ENCODE data around the gene KRT71.

The KRT71 gene

DNA sequence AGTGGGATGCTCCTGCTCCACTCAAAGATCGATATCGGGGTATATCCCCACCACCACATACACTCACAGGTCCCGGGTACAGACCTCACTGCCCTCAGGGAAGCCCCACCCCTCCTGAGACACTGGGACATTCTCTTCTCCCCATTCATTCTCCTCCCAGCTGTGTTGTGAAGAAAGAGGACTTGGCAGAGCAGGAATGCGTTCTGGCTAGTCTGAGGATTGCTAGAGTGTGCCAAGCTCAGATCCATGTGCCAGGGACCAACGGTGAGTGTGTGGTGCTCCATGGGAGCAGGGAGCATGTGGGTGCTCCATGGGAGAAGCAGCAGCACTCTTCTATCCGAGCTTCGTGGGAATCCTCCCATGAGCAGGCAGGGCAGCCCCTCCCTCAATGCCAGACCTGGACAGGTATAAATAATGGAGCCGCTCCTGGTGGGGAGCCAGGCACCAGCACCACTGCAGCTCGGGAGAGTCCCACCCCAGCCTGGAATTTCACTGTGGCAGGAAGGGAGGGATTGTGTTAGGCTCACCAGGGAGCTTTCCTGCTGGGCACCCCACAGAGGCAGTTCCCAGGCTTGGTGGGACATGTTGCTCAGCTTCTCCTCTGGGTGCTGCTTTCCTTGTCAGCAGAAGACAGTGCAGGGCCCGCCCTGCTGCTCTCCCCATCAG lies 30.5 kb downstream of the KRT71 start:
- no peak for DNase-seq (ENCODE audit: low read depth, low spot score)
- Histone ChIP-seq H3K9me3 (ENCODE audit: control insufficient read depth, insufficient read depth, low read length) (no peaks in the 10 kb centered on the region), H3K4me1 (ENCODE audit: control insufficient read depth, insufficient read depth, low read length) (peaks cover 2% of the 10 kb centered on the region; the same call in 1 of the 2 replicates), H3K4me3 (ENCODE audit: low read length) (no peak overlapping the region), H3K36me3 (ENCODE audit: control insufficient read depth, insufficient read depth, low read length) (no peaks in the 10 kb centered on the region), H3K27me3 (ENCODE audit: control insufficient read depth, insufficient read depth, low read length) (no peaks in the 10 kb centered on the region), H3K27ac (ENCODE audit: low read length) (no peak overlapping the region)
- no CpG with 5 or more reads among the region's 10 CpGs for WGBS (ENCODE audit: insufficient coverage, insufficient read length)

DNA sequence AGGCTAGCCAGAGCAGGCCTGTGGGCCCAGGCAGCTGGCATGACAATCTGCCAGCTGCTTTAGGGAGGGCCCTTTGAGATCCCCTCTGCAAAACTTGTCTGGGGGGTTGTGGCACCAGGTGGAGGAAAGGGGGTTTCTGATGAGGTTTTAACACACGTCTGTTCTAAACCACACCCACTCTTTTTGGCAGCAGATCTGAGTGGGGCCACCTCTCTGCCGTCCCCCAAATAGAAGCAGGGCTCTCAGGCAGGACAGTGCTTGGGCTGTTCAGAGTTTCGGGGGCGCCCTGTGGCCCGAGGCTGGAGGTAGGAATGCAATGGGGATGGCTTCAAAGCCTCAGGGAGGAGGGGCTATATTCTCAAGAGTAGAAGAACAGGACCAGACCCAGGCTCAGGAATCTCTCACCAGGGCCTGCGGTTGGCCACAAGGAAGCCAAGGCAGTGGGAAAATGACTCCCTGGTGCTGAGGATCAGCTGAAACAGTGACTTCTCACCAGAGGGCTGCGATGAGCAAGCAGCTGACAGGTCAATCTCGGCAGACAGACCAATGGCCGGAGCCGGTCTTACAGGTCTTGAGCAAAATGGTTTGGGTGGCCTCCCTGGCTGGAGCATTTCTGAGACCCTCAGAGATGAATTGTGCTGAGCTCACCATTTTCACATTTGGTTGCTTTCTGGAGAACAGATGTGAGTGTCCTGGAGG lies 31.2 kb downstream of the KRT71 start:
- Histone ChIP-seq H3K36me3 (ENCODE audit: control insufficient read depth, insufficient read depth, low read length) (no peaks in the 10 kb centered on the region), H3K9me3 (ENCODE audit: control insufficient read depth, insufficient read depth, low read length) (no peaks in the 10 kb centered on the region), H3K27ac (ENCODE audit: low read length) (no peak overlapping the region), H3K27me3 (ENCODE audit: control insufficient read depth, insufficient read depth, low read length) (no peaks in the 10 kb centered on the region), H3K4me3 (ENCODE audit: low read length) (no peak overlapping the region), H3K4me1 (ENCODE audit: control insufficient read depth, insufficient read depth, low read length) (peaks cover 2% of the 10 kb centered on the region; the same call in 1 of the 2 replicates)
- no CpG with 5 or more reads among the region's 10 CpGs for WGBS (ENCODE audit: insufficient coverage, insufficient read length)
- no peak for DNase-seq (ENCODE audit: low read depth, low spot score)

DNA sequence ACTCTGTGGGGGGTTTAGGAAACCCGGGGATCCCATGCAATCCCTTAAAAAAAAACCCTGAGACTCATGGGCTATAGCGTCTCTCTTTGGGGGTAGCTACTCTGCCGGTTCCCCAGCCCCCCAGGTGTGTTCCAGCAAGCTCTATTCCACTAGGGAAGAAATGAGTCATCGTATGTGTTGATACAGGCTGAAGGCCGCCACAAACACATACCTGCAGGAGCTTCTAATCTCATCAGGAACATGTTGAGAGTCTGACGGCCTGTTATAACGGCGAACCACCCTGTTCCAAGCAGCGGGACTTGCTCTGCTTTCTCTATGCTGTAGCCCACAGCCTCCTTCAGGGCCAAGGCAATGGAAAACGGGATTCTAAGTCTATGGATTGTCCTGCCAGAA lies 31.8 kb downstream of the KRT71 start:
- H3K4me1 ChIP-seq (ENCODE audit: control insufficient read depth, insufficient read depth, low read length), result peaks cover 2% of the 10 kb centered on the region; the same call in 1 of the 2 replicates
- no peaks in the 10 kb centered on the region for H3K9me3 ChIP-seq (ENCODE audit: control insufficient read depth, insufficient read depth, low read length)
- no peaks in the 10 kb centered on the region for H3K36me3 ChIP-seq (ENCODE audit: control insufficient read depth, insufficient read depth, low read length)
- H3K4me3 ChIP-seq (ENCODE audit: low read length), result no peak overlapping the region
- no peaks in the 10 kb centered on the region for H3K27me3 ChIP-seq (ENCODE audit: control insufficient read depth, insufficient read depth, low read length)
- no peak for DNase-seq (ENCODE audit: low read depth, low spot score)
- no CpG with 5 or more reads among the region's 10 CpGs for WGBS (ENCODE audit: insufficient coverage, insufficient read length)
- no peak overlapping the region for H3K27ac ChIP-seq (ENCODE audit: low read length)

DNA sequence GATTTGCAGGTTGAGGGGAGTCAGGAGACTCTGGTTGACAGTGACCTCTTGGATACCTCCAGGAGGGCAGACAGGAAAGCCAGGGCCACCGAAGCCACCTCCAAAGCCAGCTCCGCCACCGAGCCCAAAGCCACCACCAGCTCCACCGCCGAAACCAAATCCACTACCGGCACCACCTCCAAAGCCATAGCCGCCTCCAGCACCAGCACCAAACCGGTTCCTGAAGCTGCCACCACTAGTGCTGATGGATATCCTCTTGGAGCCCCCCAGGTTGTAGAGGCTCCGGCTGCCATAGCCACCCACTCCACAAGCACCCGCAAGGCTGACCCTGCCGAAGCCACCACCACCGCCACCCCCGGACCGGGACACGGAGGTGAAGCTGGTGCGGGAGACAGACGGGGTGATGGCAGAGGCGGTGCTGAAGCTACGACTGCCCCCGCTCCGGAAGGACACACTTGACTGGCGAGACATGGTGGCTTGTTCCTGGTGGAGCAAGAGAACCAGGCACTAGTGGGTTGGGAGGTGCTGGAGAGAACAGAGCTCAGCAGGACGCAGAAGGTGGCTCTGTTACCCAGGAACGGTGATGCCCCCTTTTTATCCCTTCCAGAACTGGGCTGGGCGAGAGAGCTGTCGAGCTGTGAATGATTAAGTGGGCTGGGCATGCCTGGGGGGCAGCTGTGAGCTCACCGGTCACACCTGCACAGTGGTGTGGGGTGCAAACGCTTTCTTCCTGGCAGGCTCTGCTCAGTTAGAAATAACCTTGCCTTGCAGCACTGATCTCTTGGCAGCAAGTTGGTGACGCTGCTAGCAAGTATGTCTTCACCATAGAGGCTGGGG lies 32.9 kb downstream of the KRT71 start, which contains the start of gene KRT5:
TSS of gene KRT5 (minus strand) at position 569 of the 837 bp plus-strand sequence. CDS start at position 471, 98 bp downstream.
- no peak within 1 kb of the TSS for H3K27ac ChIP-seq (ENCODE audit: low read length)
- no peak for DNase-seq (ENCODE audit: low read depth, low spot score)
- no peak within 1 kb of the TSS for H3K4me3 ChIP-seq (ENCODE audit: low read length)
- H3K4me1 ChIP-seq (ENCODE audit: control insufficient read depth, insufficient read depth, low read length), result peaks cover 2% of the 10 kb centered on the region; the same call in 1 of the 2 replicates
- no peaks in the 10 kb centered on the region for H3K9me3 ChIP-seq (ENCODE audit: control insufficient read depth, insufficient read depth, low read length)
- H3K27me3 ChIP-seq (ENCODE audit: control insufficient read depth, insufficient read depth, low read length), result no peaks in the 10 kb centered on the region
- H3K36me3 ChIP-seq (ENCODE audit: control insufficient read depth, insufficient read depth, low read length), result no peaks in the 10 kb centered on the region
- no CpG with 5 or more reads among the region's 29 CpGs for WGBS (ENCODE audit: insufficient coverage, insufficient read length)

- no peaks in the 10 kb centered on the region for H3K27me3 ChIP-seq (ENCODE audit: control insufficient read depth, insufficient read depth, low read length)
- no peaks in the 10 kb centered on the region for H3K36me3 ChIP-seq (ENCODE audit: control insufficient read depth, insufficient read depth, low read length)
- no peak for DNase-seq (ENCODE audit: low read depth, low spot score)
- H3K4me3 ChIP-seq (ENCODE audit: low read length), result no peak overlapping the region
- no peaks in the 10 kb centered on the region for H3K9me3 ChIP-seq (ENCODE audit: control insufficient read depth, insufficient read depth, low read length)
- H3K4me1 ChIP-seq (ENCODE audit: control insufficient read depth, insufficient read depth, low read length), result peaks cover 2% of the 10 kb centered on the region; the same call in 1 of the 2 replicates
- no peak overlapping the region for H3K27ac ChIP-seq (ENCODE audit: low read length)
- WGBS (ENCODE audit: insufficient coverage, insufficient read length), result no CpG with 5 or more reads among the region's 3 CpGs
These were observed 33.6 kb downstream of the KRT71 start for GRCh38 chr12:52519387-52519703.

- no CpG with 5 or more reads among the region's 8 CpGs for WGBS (ENCODE audit: insufficient coverage, insufficient read length)
- no peaks in the 10 kb centered on the region for H3K36me3 ChIP-seq (ENCODE audit: control insufficient read depth, insufficient read depth, low read length)
- H3K4me3 ChIP-seq (ENCODE audit: low read length), result no peak overlapping the region
These were observed 34.2 kb downstream of the KRT71 start for GRCh38 chr12:52518574-52519386.

GRCh38 chr12:52517888-52518287 lies 35.1 kb downstream of the KRT71 start:
- no peaks in the 10 kb centered on the region for H3K27me3 ChIP-seq (ENCODE audit: control insufficient read depth, insufficient read depth, low read length)
- H3K27ac ChIP-seq (ENCODE audit: low read length), result no peak overlapping the region
- no peaks in the 10 kb centered on the region for H3K9me3 ChIP-seq (ENCODE audit: control insufficient read depth, insufficient read depth, low read length)
- H3K4me3 ChIP-seq (ENCODE audit: low read length), result no peak overlapping the region
- no peaks in the 10 kb centered on the region for H3K36me3 ChIP-seq (ENCODE audit: control insufficient read depth, insufficient read depth, low read length)
- WGBS (ENCODE audit: insufficient coverage, insufficient read length), result no CpG with 5 or more reads among the region's 5 CpGs
- no peak for DNase-seq (ENCODE audit: low read depth, low spot score)
- H3K4me1 ChIP-seq (ENCODE audit: control insufficient read depth, insufficient read depth, low read length), result peaks cover 2% of the 10 kb centered on the region; the same call in 1 of the 2 replicates

More at GRCh38 chr12:52518574-52519386, 34.2 kb downstream of the KRT71 start:
- Histone ChIP-seq H3K9me3 (ENCODE audit: control insufficient read depth, insufficient read depth, low read length) (no peaks in the 10 kb centered on the region), H3K27me3 (ENCODE audit: control insufficient read depth, insufficient read depth, low read length) (no peaks in the 10 kb centered on the region), H3K27ac (ENCODE audit: low read length) (no peak overlapping the region), H3K4me1 (ENCODE audit: control insufficient read depth, insufficient read depth, low read length) (peaks cover 2% of the 10 kb centered on the region; the same call in 1 of the 2 replicates)
- DNase-seq (ENCODE audit: low read depth, low spot score), result no peak

DNA sequence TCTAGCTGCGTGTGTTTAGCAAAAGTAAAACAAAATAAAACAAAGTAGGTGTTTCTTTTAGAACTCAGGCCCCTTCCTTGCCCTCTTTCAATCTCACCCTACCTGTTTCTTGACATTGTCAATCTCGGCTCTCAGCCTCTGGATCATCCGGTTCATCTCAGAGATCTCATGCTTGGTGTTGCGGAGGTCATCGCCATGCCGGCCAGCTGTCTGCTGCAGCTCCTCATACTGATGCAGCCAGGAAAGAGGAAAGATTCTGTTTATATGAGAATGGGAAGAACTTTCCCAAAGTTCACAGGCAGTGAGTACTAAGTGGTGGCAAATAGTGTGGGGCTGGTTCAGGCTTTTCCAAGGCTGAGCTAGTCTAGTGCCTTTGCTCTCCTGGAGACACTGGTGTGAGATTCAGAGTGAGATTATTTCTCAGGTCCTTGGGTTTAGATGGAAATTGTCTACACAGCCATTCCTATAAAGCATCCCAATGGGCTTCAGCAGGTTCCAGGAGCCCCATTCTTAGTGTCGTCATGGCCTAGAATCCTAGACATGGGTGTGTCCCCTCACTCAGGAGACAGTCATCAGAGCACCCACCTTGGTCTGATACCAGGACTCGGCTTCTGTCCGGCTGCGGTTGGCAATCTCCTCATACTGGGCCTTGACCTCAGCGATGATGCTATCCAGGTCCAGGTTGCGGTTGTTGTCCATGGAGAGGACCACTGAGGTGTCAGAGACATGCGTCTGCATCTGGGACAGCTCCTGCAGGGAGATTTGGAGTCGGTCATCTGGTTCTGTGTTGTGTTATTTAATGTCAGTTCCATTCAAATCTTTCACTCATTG lies 35.7 kb downstream of the KRT71 start:
- H3K36me3 ChIP-seq (ENCODE audit: control insufficient read depth, insufficient read depth, low read length), result no peaks in the 10 kb centered on the region
- DNase-seq (ENCODE audit: low read depth, low spot score), result no peak
- H3K4me1 ChIP-seq (ENCODE audit: control insufficient read depth, insufficient read depth, low read length), result no peaks in the 10 kb centered on the region
- no peak overlapping the region for H3K27ac ChIP-seq (ENCODE audit: low read length)
- no peak overlapping the region for H3K4me3 ChIP-seq (ENCODE audit: low read length)
- no peaks in the 10 kb centered on the region for H3K27me3 ChIP-seq (ENCODE audit: control insufficient read depth, insufficient read depth, low read length)
- WGBS (ENCODE audit: insufficient coverage, insufficient read length), result no CpG with 5 or more reads among the region's 14 CpGs
- H3K9me3 ChIP-seq (ENCODE audit: control insufficient read depth, insufficient read depth, low read length), result no peaks in the 10 kb centered on the region

DNA sequence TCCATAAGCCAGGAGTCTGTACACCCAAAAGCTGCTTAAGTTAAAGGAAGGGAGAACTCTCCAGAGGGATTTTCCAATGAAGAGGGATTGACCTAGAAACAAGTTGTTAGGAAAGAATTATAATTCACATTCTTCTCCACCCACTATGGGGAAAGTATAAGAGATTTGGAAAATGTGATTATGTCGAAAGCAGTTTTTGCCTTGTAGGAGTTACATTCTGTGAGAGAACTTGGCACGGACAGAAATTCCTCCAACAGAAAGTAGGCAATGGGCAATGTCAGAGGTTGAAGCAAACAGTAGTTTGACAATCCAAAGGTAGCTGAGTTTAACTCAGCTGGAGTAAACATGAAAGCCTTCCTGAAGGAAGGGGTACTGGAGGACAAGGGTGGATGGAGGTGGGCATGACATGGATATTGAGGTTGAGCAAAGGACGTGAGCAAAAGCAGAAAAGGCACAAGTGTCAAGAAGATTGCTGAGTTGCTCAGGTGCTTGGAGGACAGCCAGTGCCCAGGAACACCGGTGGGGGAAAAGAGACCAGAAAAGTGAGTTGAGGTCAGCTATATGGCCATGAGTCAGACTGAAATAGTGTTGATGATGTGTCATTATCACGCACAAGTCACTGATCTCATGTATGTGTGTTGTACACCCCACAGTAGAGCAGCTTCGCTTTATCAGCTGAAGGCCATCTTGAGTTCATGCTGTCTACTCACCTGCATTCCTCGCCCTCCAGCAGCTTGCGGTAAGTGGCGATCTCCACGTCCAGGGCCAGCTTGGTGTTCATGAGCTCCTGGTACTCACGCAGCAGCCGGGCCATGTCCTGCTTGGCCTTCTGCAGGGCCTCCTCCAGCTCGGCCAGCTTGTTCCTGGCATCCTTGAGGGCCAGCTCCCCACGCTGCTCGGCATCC lies 36.8 kb downstream of the KRT71 start:
- no peaks in the 10 kb centered on the region for H3K4me1 ChIP-seq (ENCODE audit: control insufficient read depth, insufficient read depth, low read length)
- H3K27me3 ChIP-seq (ENCODE audit: control insufficient read depth, insufficient read depth, low read length), result no peaks in the 10 kb centered on the region
- H3K9me3 ChIP-seq (ENCODE audit: control insufficient read depth, insufficient read depth, low read length), result no peaks in the 10 kb centered on the region
- no peak overlapping the region for H3K4me3 ChIP-seq (ENCODE audit: low read length)
- no peak for DNase-seq (ENCODE audit: low read depth, low spot score)
- no CpG with 5 or more reads among the region's 15 CpGs for WGBS (ENCODE audit: insufficient coverage, insufficient read length)
- H3K27ac ChIP-seq (ENCODE audit: low read length), result no peak overlapping the region
- no peaks in the 10 kb centered on the region for H3K36me3 ChIP-seq (ENCODE audit: control insufficient read depth, insufficient read depth, low read length)
